Measurements from ENCODE around the gene MRPL20. TPM values are rescaled to one million over a fixed set of nuclear protein-coding genes. Genes with fewer than 3 reads are reported as not detected.

The MRPL20 gene
- polyA plus RNA-seq, 1 donor (not counting 4 experiments of a cell fraction or from before 2014, with no cell fraction given): 133 TPM

DNA sequence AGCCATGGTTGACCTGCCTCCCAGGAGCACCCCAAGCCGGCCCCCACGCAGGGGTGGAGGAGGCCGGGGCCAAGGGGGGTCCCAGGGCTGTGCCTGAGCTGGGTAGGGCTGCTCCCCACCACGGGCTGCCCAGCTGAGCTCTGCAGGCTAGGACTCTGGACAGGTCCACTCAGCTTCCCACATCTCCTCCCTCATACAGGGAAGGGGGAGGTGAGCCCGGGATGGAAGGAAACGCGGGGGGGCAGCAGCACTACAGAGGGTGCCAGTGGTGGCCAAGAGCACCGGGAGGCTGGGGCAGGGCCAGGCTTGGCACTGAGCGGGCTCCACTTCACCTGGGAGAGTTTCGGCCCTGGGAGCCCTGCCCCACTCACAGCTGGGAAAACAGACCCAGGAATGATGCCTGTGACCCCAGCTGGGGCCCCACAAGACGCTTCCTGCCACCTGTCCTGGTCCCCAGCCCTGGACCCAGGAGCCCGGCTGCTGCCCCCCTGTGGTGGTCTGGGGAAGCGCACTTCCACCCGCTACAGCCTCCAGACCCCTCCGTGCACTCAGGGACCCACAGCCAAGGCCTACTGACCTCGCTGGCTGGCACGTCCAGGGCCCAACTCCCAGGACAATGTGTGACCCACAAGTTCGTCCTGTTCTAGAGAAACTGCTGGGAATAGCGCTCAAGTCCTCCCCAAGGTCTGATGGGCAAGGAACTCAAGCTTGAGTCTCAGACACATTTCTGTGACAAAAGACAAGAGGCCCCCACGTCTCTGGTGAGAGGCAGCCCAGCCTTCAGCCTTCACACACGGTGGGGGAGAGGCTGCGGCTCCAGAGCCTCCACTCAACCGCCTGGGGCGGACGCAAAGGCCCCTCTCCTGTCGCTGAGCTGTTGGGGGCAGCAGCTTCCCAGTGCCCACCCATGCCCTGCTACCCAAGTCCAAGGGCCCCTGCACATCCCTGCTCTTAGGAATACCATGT is 35.1 kb downstream of the MRPL20 start:
- H3K4me3 ChIP-seq (ENCODE audit: control insufficient read depth in 2 of 3, extremely low read depth in 1 of 3, insufficient read depth in 2 of 3, low read depth in 1 of 3, low read length in 3 of 3): no peak overlapping the region
- TF ChIP-seq CTCF (optimal IDR thresholded peaks at IDR 0.05 in 1 of 3, IDR thresholded peaks at IDR 0.05 in 1 of 3, conservative IDR thresholded peaks at IDR 0.05 in 1 of 3; ENCODE audit: extremely low read depth in 1 of 3, insufficient read depth in 2 of 3, low read length in 3 of 3) (peak; percentile 74 to 98 (median 76)), EZH2 (IDR thresholded peaks at IDR 0.05; ENCODE audit: low read length) (no peak)
- dilution Hi-C loops (cut with MboI; ENCODE audit: extremely low pct_ligation_motif_present, low sequenced_read_pairs): no loop called here
- peaks cover 3% of the 10 kb centered on the region for H3K9me3 ChIP-seq (ENCODE audit: control insufficient read depth, low read depth, low read length)
- H3K79me2 ChIP-seq (ENCODE audit: control insufficient read depth, insufficient read depth, low read length): peaks cover 30% of the 10 kb centered on the region
- H3K4me1 ChIP-seq (ENCODE audit: control insufficient read depth, extremely low read depth, insufficient read depth, low read length): peaks cover 12% of the 10 kb centered on the region
- no peak overlapping the region for H3K27ac ChIP-seq (ENCODE audit: control insufficient read depth, insufficient read depth, low read length)
- no peaks in the 10 kb centered on the region for H4K20me1 ChIP-seq (ENCODE audit: control insufficient read depth, extremely low read depth, insufficient read depth, low read length)
- H2AFZ ChIP-seq (ENCODE audit: control insufficient read depth, low read length): no peak overlapping the region
- no peaks in the 10 kb centered on the region for H3K9me1 ChIP-seq (ENCODE audit: control insufficient read depth, extremely low read depth, insufficient read depth, low read length)
- H3K9ac ChIP-seq (ENCODE audit: control insufficient read depth, extremely low read depth, insufficient read depth, low read length): no peak overlapping the region
- no peak overlapping the region for H3K4me2 ChIP-seq (ENCODE audit: control insufficient read depth, extremely low read depth, insufficient read depth, low read depth, low read length)
- peaks cover 3 to 8% of the 10 kb centered on the region in 2 experiments for H3K36me3 ChIP-seq (ENCODE audit: control insufficient read depth in 2 of 2, extremely low read depth in 1 of 2, insufficient read depth in 2 of 2, low read length in 2 of 2)
- no peak for FAIRE-seq
- no peaks in the 10 kb centered on the region for H3K27me3 ChIP-seq (ENCODE audit: control insufficient read depth, extremely low read depth, insufficient read depth, low read length)
- DNase-seq (ENCODE audit: low read depth, low spot score): no peak

DNA sequence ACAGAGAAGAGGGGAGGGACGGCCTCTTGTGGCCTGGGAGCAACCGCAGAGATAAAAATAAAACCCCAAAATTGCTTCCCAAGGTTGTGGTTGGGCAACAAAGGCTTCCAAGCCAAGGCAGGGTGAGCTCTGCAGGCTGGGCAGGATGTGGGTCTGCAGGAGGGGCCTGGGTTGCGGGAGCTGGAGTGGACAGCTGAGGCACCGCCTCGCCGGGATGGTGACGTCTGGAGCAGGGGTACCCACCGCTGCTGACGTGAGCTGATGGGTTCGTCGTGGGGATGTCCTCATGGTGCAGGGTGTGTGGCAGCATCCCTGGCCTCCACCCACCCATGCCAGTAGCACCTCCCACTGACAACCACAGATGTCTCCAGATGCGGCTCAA is 35.7 kb downstream of the MRPL20 start:
- Histone ChIP-seq H3K27ac (ENCODE audit: control insufficient read depth, insufficient read depth, low read length) (no peak overlapping the region), H3K4me3 (ENCODE audit: control insufficient read depth in 2 of 3, extremely low read depth in 1 of 3, insufficient read depth in 2 of 3, low read depth in 1 of 3, low read length in 3 of 3) (no peak overlapping the region), H3K79me2 (ENCODE audit: control insufficient read depth, insufficient read depth, low read length) (peaks cover 30% of the 10 kb centered on the region), H3K9me3 (ENCODE audit: control insufficient read depth, low read depth, low read length) (peaks cover 7% of the 10 kb centered on the region), H3K27me3 (ENCODE audit: control insufficient read depth, extremely low read depth, insufficient read depth, low read length) (no peaks in the 10 kb centered on the region), H3K9me1 (ENCODE audit: control insufficient read depth, extremely low read depth, insufficient read depth, low read length) (no peaks in the 10 kb centered on the region), H3K4me1 (ENCODE audit: control insufficient read depth, extremely low read depth, insufficient read depth, low read length) (peaks cover 12% of the 10 kb centered on the region), H3K9ac (ENCODE audit: control insufficient read depth, extremely low read depth, insufficient read depth, low read length) (no peak overlapping the region), H2AFZ (ENCODE audit: control insufficient read depth, low read length) (no peak overlapping the region), H4K20me1 (ENCODE audit: control insufficient read depth, extremely low read depth, insufficient read depth, low read length) (no peaks in the 10 kb centered on the region), H3K4me2 (ENCODE audit: control insufficient read depth, extremely low read depth, insufficient read depth, low read depth, low read length) (no peak overlapping the region), H3K36me3 (ENCODE audit: control insufficient read depth in 2 of 2, extremely low read depth in 1 of 2, insufficient read depth in 2 of 2, low read length in 2 of 2) (peaks cover 3 to 8% of the 10 kb centered on the region in 2 experiments)
- DNase-seq (ENCODE audit: low read depth, low spot score) (no peak), FAIRE-seq (no peak)
- TF ChIP-seq EZH2 (IDR thresholded peaks at IDR 0.05; ENCODE audit: low read length) (no peak), CTCF (optimal IDR thresholded peaks at IDR 0.05 in 1 of 3, IDR thresholded peaks at IDR 0.05 in 1 of 3, conservative IDR thresholded peaks at IDR 0.05 in 1 of 3; ENCODE audit: extremely low read depth in 1 of 3, insufficient read depth in 2 of 3, low read length in 3 of 3) (no peak)
- dilution Hi-C loops (cut with MboI; ENCODE audit: extremely low pct_ligation_motif_present, low sequenced_read_pairs): no loop called here

Measured in keratinocyte (primary cell).